COLO668 (cell line): ENCODE data around the gene SLC16A5.
"Not testable (repeated sequence)": the region's sequence is repeated elsewhere in the genome, so short reads cannot be mapped to it uniquely, and the experiment has no call there.

ENCODE experiments used
- DNase-seq: peaks from one replicate; lab custom pipeline; 2025; ENCODE audit not compliant: unreplicated experiment; lab: John Stamatoyannopoulos, UW

SLC16A5 gene

GRCh38 chr17:75131278-75132017 is 43.7 kb downstream of the SLC16A5 start, which contains the start of gene NT5C:
Gene NT5C, minus strand, starts transcription at chr17:75131742. Its CDS starts 35 bp downstream, at chr17:75131707.
- DNase-seq, result peak; percentile 85

GRCh38 chr17:75132018-75133000 is 44.6 kb downstream of the SLC16A5 start:
- DNase-seq, result not testable (repeated sequence)

- DNase-seq, result no peak
Observed at GRCh38 chr17:75133001-75133400, 45.2 kb downstream of the SLC16A5 start.

- not testable (repeated sequence) for DNase-seq
Observed at GRCh38 chr17:75133607-75134347, 46.0 kb downstream of the SLC16A5 start.

- no peak for DNase-seq
Observed at GRCh38 chr17:75135452-75135851, 47.7 kb downstream of the SLC16A5 start.

- DNase-seq, result no peak
Observed at GRCh38 chr17:75135946-75136345, 48.2 kb downstream of the SLC16A5 start.

- DNase-seq, result not testable (repeated sequence)
Observed at GRCh38 chr17:75137762-75138161, 50.0 kb downstream of the SLC16A5 start.

GRCh38 chr17:75138519-75138918 is 50.8 kb downstream of the SLC16A5 start:
- no peak for DNase-seq

GRCh38 chr17:75142236-75142971 is 54.6 kb downstream of the SLC16A5 start:
- DNase-seq, result no peak

GRCh38 chr17:75144816-75145512 is 57.2 kb downstream of the SLC16A5 start:
- no peak for DNase-seq

- DNase-seq, result no peak
Observed at GRCh38 chr17:75146592-75146991, 58.8 kb downstream of the SLC16A5 start.

GRCh38 chr17:75147878-75148546 is 60.3 kb downstream of the SLC16A5 start:
- no peak for DNase-seq

GRCh38 chr17:75151930-75152329 is 64.2 kb downstream of the SLC16A5 start:
- peak; percentile 4 for DNase-seq

GRCh38 chr17:75152523-75152921 is 64.8 kb downstream of the SLC16A5 start:
- DNase-seq, result no peak

- DNase-seq, result peak; percentile 43
Observed at GRCh38 chr17:75152922-75153779, 65.4 kb downstream of the SLC16A5 start.

- DNase-seq, result peak; percentile 60
Observed at GRCh38 chr17:75153780-75154194, 66.0 kb downstream of the SLC16A5 start.

- DNase-seq, result peak; percentile 95
Observed at GRCh38 chr17:75154195-75155106, 66.7 kb downstream of the SLC16A5 start, which contains the start of gene JPT1. Gene JPT1, minus strand, starts transcription at chr17:75154512. Its CDS starts 115 bp downstream, at chr17:75154397.
